ENCODE data around the gene TMEM150B.

TMEM150B gene

DNA sequence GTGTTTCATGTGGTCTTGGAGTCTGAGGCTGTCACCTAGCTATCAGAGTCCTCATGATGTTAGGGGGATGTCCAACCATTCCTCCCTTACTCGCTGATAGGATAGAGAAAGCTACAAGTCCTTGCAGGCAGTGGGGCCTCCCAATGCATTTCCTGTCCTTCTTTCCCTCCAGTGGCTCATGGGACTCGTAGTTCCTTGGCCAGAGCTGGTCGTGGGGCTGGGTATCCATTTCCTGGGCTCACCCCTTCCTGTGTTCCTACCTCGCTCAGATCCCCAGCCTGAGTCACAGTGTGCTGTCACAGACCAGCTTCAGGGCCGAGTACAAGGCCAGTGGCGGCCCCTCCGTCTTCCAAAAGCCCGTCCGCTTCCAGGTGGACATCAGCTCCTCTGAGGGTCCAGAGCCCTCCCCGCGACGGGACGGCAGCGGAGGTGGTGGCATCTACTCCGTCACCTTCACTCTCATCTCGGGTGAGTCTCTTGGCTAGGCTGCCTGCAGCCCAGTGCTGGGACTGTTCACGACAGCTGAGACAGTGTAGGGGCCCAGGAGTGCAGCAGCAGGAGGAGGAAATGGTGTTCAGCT is 19.1 kb downstream of the TMEM150B start:
- no peak for DNase-seq (ENCODE audit: low read depth)

DNA sequence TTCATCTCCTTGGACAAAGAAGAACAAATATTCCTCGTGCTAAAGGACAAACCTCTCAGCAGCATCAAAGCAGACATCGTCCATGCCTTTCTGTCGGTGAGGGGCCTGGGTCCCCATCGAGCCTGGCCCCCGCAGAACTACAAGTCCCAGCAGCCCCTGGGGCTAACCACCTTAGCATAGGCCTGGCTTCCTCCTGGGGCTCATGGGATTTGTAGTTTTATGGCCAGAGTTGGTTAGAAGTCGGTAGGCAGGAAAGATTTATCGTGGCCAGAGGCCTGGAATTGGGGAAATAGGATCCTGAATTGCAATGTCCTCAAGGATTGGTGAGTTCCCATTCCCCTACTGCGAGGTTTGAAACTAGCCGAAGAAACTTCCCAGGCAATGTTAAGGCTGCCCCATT is 19.6 kb downstream of the TMEM150B start:
- no peak for DNase-seq (ENCODE audit: low read depth)

DNA sequence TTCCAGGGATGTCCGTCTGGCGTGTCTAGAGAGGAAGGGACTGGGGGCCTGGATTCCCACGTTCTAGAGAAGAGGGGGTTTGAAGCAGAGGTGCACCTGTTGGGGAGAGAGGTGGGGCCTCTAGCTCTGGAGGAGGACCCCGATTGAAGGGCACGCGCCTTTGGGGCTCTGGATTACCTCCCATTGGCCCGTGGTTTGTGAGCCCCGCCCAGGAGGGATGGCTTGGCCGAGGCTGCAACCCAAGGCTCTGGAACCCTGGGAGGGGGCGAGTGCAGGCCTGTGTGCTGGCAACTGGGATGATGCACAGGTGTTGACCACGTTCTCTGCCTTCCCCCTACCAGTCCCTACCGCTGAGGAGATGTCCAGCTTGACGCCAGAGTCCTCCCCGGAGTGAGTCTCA is 20.2 kb downstream of the TMEM150B start:
- DNase-seq (ENCODE audit: low read depth): no peak

DNA sequence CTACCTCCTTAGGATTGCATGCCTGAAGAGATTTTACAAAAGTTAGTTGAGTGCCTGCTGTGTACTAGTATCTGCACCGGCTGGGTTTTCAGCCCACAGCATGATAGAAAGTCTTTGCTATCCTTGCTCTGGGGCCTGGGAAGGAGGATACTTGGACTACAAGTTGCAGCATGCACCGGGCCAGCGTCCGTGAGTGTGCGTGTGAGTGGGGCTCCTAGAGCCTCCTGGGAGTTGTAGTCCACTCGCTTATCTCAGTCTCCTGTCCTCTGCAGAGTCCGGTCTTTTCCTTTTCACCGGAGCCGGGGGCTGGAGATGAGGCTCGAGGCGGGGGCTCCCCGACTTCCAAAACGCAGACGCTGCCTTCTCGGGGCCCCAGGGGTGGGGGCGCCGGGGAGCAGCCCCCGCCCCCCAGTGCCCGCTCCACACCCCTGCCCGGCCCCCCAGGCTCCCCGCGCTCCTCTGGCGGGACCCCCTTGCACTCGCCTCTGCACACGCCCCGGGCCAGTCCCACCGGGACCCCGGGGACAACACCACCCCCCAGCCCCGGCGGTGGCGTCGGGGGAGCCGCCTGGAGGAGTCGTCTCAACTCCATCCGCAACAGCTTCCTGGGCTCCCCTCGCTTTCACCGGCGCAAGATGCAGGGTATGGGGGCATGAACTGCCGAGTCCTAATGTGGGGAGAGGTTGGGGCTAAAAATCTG is 20.7 kb downstream of the TMEM150B start:
- no peak for DNase-seq (ENCODE audit: low read depth)

DNA sequence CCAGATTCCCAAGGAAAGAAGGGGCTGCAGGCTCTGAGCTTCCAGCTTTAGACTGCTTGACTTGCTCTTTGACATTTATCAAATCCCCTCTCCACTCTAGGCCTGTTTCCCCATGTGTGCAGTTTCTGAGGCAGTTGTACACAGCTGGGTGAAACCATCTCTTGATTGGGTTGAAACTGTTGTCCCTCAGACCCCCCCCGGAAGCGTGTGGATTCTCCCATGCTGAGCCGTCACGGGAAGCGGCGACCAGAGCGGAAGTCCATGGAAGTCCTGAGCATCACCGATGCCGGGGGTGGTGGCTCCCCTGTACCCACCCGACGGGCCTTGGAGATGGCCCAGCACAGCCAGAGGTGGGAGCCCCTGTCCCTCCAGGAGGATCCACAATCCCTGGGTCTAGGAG is 21.7 kb downstream of the TMEM150B start:
- DNase-seq (ENCODE audit: low read depth): no peak

DNA sequence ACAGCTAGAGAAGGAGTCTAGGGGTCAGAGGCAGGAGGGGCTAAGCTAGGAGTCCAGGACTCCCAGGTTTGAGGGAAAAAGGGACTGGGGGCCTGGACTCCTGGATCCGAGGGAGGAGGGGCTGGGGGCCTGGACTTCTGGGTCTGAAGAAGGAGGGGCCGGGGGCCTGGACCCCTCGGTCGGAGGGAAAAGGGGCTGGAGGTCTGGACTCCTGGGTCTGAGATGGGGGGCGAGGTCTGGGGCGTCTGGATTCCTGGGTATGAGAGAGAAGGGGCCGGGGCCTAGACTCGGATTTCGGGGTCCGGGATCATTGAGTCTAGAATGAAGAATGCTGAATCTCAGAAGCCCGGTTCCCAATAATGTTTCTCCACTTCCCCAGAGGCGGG is 22.8 kb downstream of the TMEM150B start:
- DNase-seq (ENCODE audit: low read depth): no peak

DNA sequence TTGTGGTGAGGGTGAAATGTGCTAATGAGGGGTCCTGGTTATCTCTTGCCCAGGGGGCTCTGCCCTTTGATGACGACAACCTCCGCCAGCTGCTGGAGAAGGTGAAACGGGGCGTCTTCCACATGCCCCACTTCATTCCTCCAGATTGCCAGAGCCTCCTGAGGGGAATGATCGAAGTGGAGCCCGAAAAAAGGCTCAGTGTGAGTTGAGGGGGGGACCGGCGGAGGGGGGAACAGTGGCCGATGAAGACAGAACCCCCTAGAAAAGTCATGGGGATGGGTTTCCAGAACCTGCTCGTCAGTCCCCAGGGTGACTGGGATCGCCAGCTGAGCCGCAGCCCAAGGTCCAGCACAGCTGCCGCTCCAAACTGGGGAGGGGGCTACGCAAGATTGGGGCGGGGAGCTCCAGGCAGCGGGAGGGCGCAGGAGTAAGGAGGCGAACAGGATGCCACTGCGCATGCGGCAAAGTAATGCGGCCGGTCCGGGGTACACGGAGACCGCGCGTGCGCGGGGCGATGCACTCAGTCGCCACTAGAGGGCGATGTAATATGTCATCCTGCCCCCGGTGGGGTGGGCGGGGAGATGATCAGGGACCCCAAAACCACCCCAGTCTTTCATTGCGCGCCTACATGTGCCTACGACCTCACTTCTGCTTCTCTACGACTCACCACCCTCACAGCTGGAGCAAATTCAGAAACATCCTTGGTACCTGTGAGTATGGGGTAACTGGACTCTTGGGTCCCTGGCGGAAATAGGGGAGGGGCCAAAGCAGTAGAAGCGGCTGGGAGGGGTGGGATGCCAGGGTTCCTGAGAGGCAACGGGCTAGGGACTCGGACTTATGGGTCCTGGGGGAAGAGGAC is 23.5 kb downstream of the TMEM150B start:
- DNase-seq (ENCODE audit: low read depth): peak; percentile 53

DNA sequence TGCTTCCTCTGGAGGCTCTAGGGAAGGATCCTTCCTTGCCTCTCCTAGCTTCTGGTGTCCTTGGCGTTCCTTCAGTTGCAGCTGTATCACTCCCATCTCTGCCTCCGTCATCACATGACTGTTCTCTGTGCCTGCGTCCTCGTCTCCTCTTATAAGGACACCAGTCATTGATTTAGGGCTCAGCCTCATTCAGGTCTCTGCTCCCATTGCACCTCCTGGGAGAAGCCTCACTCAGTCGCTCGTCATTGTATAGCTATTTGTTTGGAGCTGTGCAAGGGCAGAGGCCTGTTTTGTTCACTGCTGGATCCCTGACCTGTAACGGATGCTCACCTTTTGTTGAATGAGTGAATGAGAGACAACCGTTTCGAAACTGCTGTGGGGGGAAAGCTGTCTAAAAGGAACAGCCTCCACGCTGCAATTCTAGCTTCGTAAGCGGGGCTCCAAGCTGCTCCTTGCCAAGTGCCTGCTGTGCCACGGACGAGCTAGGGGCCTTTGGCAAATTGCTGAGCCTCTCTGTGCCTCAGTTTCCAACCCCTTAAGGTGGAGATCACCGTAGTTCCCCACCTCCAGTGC is 24.2 kb downstream of the TMEM150B start:
- DNase-seq (ENCODE audit: low read depth): no peak

DNA sequence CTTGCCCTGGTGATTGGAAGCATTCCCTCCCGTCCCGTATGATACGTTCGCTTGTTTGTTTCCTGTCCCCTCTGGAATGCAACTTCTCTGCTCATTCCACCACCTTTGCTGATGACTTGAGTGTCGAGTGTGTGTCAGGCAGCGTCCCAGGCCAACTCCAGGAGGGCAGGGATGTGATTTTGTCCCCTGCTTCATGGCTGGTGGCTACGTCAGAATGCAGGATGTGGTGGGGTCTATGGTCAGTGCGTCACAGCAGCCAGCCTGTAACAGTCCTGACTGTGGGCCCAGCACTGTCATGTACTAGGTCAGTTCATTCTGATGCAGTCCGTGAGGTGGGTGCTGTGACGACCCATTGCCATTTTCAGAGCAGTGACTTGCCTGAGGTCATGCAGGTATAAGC is 25.1 kb downstream of the TMEM150B start:
- DNase-seq (ENCODE audit: low read depth): no peak

DNA sequence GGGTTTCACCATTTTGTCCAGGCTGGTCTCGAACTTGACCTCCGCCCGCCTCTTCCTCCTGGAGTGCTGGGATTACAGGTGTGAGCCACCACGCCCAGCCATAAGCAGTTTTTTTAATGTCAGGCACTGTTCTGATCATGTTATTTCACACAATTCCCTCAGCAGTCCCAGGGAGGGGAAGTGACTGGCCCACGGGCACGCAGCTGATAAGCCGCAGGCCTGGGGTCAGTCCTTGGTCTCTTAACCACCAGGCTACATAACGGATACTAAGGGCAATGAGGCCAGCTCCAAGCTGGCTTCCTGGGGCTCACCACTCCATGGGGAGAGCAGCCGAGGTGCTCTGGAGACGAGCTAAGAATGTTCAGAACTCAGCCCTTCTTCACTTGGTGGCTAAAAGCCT is 27.9 kb downstream of the TMEM150B start:
- DNase-seq (ENCODE audit: low read depth): no peak

DNA sequence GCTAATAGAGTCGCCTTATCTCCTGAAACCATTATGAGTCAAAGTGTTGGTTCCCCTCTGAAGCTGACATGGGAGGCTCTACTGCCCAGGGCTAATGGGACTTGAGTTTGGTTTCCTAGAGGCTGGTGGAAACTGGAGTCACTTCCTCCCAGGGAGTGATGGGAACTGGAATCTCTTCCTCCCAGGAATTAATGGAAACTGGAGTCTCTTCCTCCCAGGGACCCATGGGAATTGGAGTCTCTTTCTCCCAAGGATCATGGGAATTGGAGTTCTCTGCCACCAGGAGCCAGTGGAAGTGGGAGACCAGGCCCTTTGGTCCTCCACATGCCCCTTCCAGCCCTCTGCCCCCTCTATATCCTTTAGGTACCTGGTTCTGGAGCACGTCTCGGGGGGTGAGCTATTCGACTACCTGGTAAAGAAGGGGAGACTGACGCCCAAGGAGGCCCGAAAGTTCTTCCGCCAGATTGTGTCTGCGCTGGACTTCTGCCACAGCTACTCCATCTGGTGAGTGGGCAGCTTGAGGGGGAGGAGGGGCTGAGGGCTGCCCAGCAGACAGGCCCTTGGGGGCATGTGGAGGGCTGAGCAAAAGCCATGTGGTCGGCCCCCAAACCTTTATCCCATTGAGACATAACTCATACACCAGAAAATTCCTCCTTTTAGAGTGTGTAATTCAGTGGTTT is 35.9 kb downstream of the TMEM150B start:
- no peak for DNase-seq (ENCODE audit: low read depth)

DNA sequence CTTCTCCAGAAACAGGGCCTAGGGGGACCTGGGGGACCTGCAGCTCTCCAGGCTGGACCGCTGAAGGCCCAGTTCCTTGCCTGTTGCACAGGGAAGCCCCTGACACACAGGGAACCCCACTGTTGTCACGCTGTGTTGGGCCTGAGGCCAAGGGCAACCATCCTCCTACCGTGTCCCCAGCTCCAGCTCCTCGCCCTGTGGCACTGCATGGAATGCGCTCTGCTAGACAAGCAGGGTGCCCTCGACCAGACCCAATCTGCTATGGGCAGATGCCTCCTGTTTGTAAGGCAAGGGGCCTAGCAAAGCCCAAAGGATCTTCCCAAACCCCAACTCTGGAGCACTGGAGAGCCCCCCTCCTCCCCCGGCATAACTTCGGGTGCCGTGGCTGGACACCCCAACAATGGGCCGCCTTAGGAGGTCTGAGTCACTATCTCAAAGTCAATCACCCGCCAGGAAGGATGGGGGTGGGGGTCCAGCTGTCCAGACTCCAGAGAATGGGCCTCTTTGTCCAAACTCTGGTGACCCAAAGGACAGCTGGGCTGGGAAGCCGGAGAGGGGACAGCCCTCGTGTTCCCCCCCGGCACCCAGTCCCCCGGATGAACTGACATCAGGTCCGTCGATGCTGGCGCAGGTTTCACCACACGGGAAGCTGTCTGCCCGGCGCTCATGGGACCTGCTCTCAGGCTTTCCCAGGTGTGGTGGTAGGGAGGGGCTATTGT is 37.6 kb downstream of the TMEM150B start:
- DNase-seq (ENCODE audit: low read depth): no peak

DNA sequence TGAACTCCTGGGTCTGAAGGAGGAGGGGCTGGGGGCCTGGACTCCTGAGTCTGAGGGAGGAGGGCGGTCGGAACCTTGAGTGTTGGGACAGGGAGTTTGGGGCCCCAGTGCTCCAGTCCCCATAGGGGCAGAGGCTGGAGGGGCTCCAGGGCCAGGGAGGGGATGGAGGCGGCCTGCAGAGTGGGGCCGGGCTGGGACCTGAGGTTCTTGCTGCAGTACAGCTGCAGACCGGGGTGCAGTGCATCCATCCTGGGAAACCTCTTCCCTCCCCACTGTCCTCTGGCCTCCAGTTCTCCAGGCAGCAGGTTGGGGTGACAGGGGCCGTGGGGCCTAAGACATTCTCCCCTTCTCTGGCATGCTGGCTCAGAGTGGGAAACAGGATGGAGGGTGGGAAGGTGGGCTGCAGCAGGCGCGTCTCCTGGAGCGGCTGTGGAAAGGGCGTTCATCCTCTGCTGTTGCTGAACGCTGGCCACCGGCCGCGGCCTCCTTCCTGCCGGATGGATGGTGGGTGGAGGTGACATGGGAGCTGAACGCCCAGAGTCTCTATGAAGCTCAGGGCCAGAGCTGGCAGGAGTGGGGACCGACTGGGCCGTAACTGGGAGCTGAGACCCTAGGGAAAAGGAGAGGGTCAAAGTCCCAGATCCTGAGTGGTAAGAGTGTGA is 39.8 kb downstream of the TMEM150B start:
- no peak for DNase-seq (ENCODE audit: low read depth)

DNA sequence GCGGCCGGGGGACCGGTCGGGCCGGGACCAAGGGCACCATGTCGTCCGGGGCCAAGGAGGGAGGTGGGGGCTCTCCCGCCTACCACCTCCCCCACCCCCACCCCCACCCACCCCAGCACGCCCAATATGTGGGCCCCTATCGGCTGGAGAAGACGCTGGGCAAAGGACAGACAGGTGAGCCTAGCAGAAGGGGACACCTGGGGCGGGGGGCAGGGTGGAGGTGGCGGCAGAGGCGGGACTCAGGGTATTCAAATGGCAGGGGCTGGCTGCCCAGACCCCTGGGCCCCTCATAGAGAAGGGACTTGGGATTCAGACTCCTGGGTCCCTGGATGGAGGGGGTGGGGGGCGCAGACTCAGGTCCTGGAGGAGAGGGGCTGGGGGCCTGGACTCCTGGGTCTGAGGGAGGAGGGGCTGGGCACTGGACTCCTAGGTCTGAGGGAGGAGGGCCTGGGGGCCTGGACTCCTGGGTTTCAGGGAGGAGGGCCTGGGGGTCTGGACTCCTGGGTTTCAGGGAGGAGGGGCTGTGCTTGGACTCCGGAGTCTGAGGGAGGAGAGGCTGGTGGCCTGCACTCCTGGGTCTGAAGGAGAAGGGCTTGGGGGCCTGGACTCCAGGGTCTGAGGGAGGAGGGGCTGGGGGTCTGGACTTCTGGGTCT is 40.6 kb downstream of the TMEM150B start:
- no peak for DNase-seq (ENCODE audit: low read depth)

DNA sequence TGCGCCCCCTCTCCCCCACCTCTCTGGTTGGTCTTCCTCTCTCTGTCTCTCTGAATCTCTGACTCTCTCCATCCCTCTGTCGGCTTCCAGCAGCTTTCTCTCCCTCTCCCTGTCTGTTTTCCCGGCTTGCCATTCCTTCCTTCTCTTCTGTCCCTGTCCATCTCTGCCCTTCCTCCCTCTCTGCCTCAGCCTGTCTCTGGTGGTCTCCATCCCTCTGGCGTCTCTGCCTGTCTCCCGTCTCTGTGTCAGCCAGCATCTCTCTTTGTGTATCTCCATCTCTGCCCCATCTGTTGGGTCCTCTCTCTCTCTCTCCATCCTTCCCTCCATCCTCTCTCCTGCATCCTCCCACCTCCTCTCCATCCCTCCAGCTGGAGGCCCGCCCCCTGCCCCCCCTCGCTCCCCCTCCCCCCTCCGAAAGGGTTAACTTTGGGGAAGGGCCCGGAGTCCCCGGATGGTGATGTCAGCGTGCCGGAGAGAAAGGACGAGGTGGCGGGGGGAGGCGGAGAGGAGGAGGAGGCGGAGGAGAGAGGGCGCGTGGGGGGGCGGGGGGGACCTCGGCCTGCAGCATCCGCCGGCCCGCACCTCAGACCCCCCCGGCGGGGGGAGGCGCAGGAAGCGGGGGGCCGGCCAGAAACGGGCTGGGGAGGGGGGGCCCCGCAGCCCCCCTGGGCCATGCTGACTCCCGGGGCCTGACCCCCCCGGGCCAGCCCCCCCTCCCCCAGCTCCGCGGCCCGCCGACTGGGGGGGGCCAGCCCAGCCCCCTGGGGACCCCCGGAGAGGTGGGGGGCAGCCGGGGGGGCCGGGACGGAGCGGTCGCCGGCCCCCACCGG is 41.4 kb downstream of the TMEM150B start, which contains the start of gene BRSK1:
Gene BRSK1, plus strand, starts transcription at position 450 of the 830 bp plus-strand sequence. CDS start 446 bp downstream, outside the sequence.
- no peak for DNase-seq (ENCODE audit: low read depth)

DNA sequence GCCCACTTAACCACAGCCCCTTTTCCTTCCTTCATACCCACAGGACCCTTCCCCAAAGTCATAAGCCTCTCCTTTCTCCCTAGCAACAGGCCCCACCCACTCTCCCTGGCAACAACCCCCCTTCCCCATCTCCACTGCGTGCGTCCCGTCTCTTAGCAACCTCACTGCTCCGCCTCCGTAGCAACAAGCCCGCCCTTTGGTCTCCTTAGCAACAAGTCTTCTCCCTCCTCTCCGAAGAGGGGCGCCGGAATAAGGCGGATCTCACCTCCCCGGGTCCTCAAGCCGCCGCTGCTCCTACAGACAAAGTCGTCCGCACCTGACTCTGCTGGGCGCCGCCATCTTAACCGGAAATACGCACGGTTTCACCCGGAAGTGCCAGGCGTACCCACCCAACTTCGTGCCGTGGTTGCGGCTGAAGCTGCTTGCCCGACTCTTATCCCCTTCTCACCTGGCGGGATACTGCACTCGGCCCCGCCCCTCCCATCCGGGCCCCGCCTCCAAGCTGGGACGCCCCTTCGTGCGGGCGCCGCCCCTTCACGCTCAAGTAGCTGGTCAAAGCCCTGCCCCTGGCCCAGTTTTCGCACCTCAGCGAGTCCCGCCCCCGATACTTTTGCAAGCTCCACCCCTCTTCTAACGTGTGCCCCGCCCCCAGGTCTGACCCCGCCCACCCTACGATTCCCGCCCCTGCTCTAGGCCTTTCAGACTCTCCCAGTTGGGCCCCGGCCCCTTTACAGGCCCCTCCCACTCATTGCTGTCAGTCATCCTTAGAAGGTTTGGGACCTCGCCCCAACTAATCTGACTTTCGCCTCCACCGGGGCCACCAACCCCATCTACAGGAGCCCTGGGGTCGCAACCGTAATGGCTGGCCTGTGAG is 45.1 kb downstream of the TMEM150B start, which contains the start of gene HSPBP1:
Gene HSPBP1, minus strand, starts transcription at position 341 of the 874 bp plus-strand sequence. CDS start 502 bp downstream, outside the sequence.
- DNase-seq (ENCODE audit: low read depth): peak; percentile 94

DNA sequence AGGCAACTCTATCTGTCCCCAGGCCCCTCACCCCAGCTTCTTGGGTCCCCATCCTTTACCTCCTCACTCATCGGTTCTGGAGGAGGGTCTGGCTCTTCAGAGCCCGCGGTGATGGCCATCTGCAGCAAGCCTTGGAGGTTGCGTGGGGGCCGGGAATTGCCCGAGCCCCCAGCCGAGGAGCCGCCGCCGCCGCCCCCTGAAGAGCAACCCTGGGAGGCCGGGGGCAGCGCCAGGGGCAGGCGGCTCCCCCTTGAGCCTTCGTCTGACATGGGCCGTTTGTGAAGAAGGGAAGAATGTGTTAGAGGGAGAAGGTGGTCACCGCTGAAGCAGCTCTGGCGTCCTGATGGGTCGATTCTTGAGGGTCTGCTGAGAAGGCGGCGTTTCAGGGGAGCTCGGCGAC is 45.8 kb downstream of the TMEM150B start:
- no peak for DNase-seq (ENCODE audit: low read depth)

Measured in HS-27A (cell line).